ENCODE results near the gene AXIN1. TPM values are rescaled to one million over a fixed set of nuclear protein-coding genes. Genes with fewer than 3 reads are reported as not detected.
"Not testable (repeated sequence)": the region's sequence is repeated elsewhere in the genome, so short reads cannot be mapped to it uniquely, and the experiment has no call there.

The AXIN1 gene
- 10 to 100 TPM in 6 of 10 donors, 1 to 10 TPM in 4; 8.6 to 15.7 (median 11.5) TPM for polyA plus RNA-seq (ENCODE audit: insufficient read length in 10 of 10)
- long read RNA-seq, donor 1, partial matches to known transcripts: 0 of 1 reads
- long read RNA-seq, donor 1, other reads (novel, unspliced or antisense): 0 of 1 reads
- long read RNA-seq, donor 2, partial matches to known transcripts: 0 of 2 reads
- long read RNA-seq, donor 2, other reads (novel, unspliced or antisense): 0 of 2 reads
- long read RNA-seq, donor 3: 0 reads
- long read RNA-seq, donor 4, partial matches to known transcripts: 19 of 19 reads
- long read RNA-seq, donor 4, other reads (novel, unspliced or antisense): 0 of 19 reads
- long read RNA-seq, donor 5: 0 reads
- long read RNA-seq, donor 6, partial matches to known transcripts: 0 of 2 reads
- long read RNA-seq, donor 6, other reads (novel, unspliced or antisense): 0 of 2 reads
- long read RNA-seq, donor 7, partial matches to known transcripts: 0 of 1 reads
- long read RNA-seq, donor 7, other reads (novel, unspliced or antisense): 0 of 1 reads
- long read RNA-seq, donor 8, partial matches to known transcripts: 21 of 21 reads
- long read RNA-seq, donor 8, other reads (novel, unspliced or antisense): 0 of 21 reads
- long read RNA-seq, donor 9: 0 reads

GRCh38 chr16:352547-353403 lies at the start of gene AXIN1:
Gene AXIN1, minus strand, starts transcription at chr16:352723. Its CDS starts 5,698 bp downstream, at chr16:347025.
- peak; percentile 88 to 91 (median 90) for DNase-seq

GRCh38 chr16:401468-402348 lies 49.2 kb upstream of the AXIN1 start, which contains the start of gene DECR2:
Gene DECR2, plus strand, starts transcription at chr16:401885. Its CDS starts 79 bp downstream, at chr16:401964.
- DNase-seq: peak; percentile 92 to 96 (median 93)

GRCh38 chr16:400061-400591 lies 47.6 kb upstream of the AXIN1 start:
- peak in 1 of 3 donors; percentile 22 for DNase-seq

- peak in 1 of 3 donors; percentile 5 for DNase-seq
Measured at GRCh38 chr16:399340-400019, 47.0 kb upstream of the AXIN1 start.

GRCh38 chr16:398561-399339 lies 46.2 kb upstream of the AXIN1 start:
- DNase-seq: peak in 1 of 3 donors; percentile 12

- DNase-seq: peak in 2 of 3 donors; percentile 43 to 74
Measured at GRCh38 chr16:397736-398332, 45.3 kb upstream of the AXIN1 start.

- peak in 1 of 3 donors; percentile 65 for DNase-seq
Measured at GRCh38 chr16:397135-397661, 44.7 kb upstream of the AXIN1 start, which contains the start of gene NME4. Gene NME4, plus strand, starts transcription at chr16:397199. Its CDS starts 24 bp downstream, at chr16:397223.

- peak in 1 of 3 donors; percentile 73 for DNase-seq
Measured at GRCh38 chr16:396605-397004, 44.1 kb upstream of the AXIN1 start.

GRCh38 chr16:396199-396598 lies 43.7 kb upstream of the AXIN1 start:
- DNase-seq: no peak

- no peak for DNase-seq
Measured at GRCh38 chr16:392450-393030, 40.0 kb upstream of the AXIN1 start.

- DNase-seq: peak in 1 of 3 donors; percentile 41
Measured at GRCh38 chr16:391885-392335, 39.4 kb upstream of the AXIN1 start.

GRCh38 chr16:389352-389751 lies 36.8 kb upstream of the AXIN1 start:
- no peak for DNase-seq

- DNase-seq: not testable (repeated sequence)
Measured at GRCh38 chr16:387761-388666, 35.5 kb upstream of the AXIN1 start.

GRCh38 chr16:386641-387156 lies 34.2 kb upstream of the AXIN1 start:
- no peak for DNase-seq

GRCh38 chr16:383326-384051 lies 31.0 kb upstream of the AXIN1 start:
- no peak for DNase-seq
